ENCODE data around the gene PLAGL2. TPM values are rescaled to one million over a fixed set of nuclear protein-coding genes. Genes with fewer than 3 reads are reported as not detected.

The PLAGL2 gene
- total RNA-seq, 1 experiment from 2014 or later: 96.1 TPM

DNA sequence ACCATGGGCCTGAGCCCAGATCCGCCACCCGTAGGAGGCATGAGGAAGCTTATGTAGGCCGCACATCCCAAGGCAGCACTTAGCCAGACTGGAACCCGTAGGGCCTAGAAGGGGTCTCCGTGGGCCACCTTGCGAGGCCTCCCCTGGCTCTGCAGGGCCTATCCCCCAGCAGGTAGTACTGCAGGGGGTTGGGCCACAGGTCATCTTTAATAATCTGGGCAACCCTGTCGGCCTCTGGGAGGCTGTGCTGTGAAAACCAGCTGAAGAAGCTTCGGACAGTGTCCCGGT is 18.5 kb downstream of the PLAGL2 start:
- no peak for DNase-seq
- Mint-ChIP-seq H3K27me3 (ENCODE audit: insufficient read depth, unreplicated experiment) (no peaks in the 10 kb centered on the region), H3K4me1 (ENCODE audit: low read depth, unreplicated experiment) (no peaks in the 10 kb centered on the region), H3K36me3 (ENCODE audit: insufficient read depth, unreplicated experiment) (peaks cover 60% of the 10 kb centered on the region), H3K27ac (ENCODE audit: unreplicated experiment) (peak overlapping the region; percentile 12), H3K9me3 (ENCODE audit: unreplicated experiment) (no peaks in the 10 kb centered on the region), H3K4me3 (ENCODE audit: unreplicated experiment) (peak overlapping the region; percentile 10)
- H3K36me3 ChIP-seq (ENCODE audit: control insufficient read depth, insufficient read depth, low read length): 0 out of 2 replicates have a peak, but pooled peaks cover 5% of the 10 kb centered on the region
- peaks cover 4% of the 10 kb centered on the region; the same call in 1 of the 2 replicates for H3K4me1 ChIP-seq
- no peaks in the 10 kb centered on the region for H3K27me3 ChIP-seq (replicated peaks; ENCODE audit: control insufficient read depth, insufficient read depth, low read length)
- no peaks in the 10 kb centered on the region for H3K9me3 ChIP-seq
- BruUV-seq (replicated peaks): no TSS peak
- H3K4me3 ChIP-seq (ENCODE audit: low read depth, low read length): no peak overlapping the region
- CTCF ChIA-PET: interaction anchor here (0.5 kb wide), 1 partner anchor 98 kb away, joined by 3 read pairs; no protein-coding TSS in a partner anchor
- TF ChIP-seq, protein P1, sequence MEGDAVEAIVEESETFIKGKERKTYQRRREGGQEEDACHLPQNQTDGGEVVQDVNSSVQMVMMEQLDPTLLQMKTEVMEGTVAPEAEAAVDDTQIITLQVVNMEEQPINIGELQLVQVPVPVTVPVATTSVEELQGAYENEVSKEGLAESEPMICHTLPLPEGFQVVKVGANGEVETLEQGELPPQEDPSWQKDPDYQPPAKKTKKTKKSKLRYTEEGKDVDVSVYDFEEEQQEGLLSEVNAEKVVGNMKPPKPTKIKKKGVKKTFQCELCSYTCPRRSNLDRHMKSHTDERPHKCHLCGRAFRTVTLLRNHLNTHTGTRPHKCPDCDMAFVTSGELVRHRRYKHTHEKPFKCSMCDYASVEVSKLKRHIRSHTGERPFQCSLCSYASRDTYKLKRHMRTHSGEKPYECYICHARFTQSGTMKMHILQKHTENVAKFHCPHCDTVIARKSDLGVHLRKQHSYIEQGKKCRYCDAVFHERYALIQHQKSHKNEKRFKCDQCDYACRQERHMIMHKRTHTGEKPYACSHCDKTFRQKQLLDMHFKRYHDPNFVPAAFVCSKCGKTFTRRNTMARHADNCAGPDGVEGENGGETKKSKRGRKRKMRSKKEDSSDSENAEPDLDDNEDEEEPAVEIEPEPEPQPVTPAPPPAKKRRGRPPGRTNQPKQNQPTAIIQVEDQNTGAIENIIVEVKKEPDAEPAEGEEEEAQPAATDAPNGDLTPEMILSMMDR (IDR thresholded peaks at IDR 0.05; ENCODE audit: insufficient read depth in 1 of 2, low read depth in 1 of 2, low read length in 1 of 2, severe bottlenecking in 1 of 2, unreplicated experiment in 1 of 2): no peak
- intact Hi-C loops (cut with micrococcal nuclease; ENCODE audit: unreplicated experiment): no loop called here
- POLR2A ChIA-PET: no interaction called here

DNA sequence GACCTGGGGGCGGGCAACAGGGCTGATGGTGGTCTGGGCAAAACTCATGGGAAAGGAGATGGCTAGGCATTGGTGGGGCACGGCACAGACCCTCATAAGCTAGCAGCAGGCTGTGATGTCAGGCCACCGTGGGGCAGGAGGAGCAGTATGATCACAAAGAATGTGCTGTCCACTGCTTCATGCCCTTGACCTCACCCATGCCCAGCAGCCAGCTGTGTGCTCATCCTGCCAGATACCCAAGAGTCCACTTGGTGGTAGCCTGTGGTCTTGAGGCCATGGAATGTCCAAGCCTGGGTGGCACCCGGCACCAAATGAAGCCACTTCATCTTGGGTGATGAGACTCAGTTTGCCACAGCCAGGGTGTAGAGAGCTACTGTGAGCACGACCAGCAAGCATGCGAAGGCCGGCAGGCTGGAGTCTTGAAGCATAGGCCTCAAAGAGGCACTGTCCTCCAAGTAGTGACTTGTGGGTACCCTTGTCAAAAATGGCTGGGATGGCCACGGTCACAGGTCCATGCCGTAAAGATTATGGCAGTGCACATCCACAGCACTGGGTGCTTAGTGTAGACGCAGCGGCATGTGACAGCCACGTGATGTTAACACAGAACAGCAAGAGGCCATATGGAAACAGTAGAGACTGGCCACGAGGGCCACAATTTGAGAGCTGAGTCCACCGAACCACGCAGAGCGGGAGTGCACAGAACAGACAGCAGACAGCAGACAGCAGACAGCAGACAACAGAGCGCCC is 19.0 kb downstream of the PLAGL2 start:
- ChIA-PET CTCF (no interaction called here), POLR2A (no interaction called here)
- Mint-ChIP-seq H3K4me3 (ENCODE audit: unreplicated experiment) (peak overlapping the region; percentile 10), H3K27ac (ENCODE audit: unreplicated experiment) (peak overlapping the region; percentile 12), H3K4me1 (ENCODE audit: low read depth, unreplicated experiment) (no peaks in the 10 kb centered on the region), H3K9me3 (ENCODE audit: unreplicated experiment) (no peaks in the 10 kb centered on the region), H3K36me3 (ENCODE audit: insufficient read depth, unreplicated experiment) (peaks cover 55% of the 10 kb centered on the region), H3K27me3 (ENCODE audit: insufficient read depth, unreplicated experiment) (no peaks in the 10 kb centered on the region)
- TF ChIP-seq, protein P1 (IDR thresholded peaks at IDR 0.05; ENCODE audit: insufficient read depth in 1 of 2, low read depth in 1 of 2, low read length in 1 of 2, severe bottlenecking in 1 of 2, unreplicated experiment in 1 of 2): no peak
- H3K9me3 ChIP-seq: no peaks in the 10 kb centered on the region
- intact Hi-C loops (cut with micrococcal nuclease; ENCODE audit: unreplicated experiment): no loop called here
- H3K27me3 ChIP-seq (replicated peaks; ENCODE audit: control insufficient read depth, insufficient read depth, low read length): no peaks in the 10 kb centered on the region
- no TSS peak for BruUV-seq (replicated peaks)
- no peak for DNase-seq
- 0 out of 2 replicates have a peak, but pooled peaks cover 3% of the 10 kb centered on the region for H3K36me3 ChIP-seq (ENCODE audit: control insufficient read depth, insufficient read depth, low read length)
- no peak overlapping the region for H3K4me3 ChIP-seq (ENCODE audit: low read depth, low read length)
- H3K4me1 ChIP-seq: peaks cover 4% of the 10 kb centered on the region; the same call in 1 of the 2 replicates

DNA sequence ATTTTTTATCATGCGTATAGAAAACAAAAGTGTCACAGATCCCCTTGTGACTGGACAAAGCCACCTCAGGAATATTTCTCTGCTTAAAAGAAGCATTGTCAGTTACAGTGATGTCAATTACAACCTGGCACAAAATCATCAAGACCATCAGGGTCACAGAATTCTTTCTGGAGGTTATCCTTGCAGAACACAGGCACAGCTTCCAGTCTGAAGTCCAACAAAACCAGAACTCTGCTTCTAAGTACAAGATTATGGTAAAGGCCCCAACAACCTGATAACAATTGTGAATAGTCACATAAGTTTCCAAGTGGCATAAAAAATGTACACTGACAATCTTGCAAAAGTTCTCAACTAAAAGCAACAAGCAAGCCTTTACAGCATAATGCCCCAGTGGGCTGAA is 21.0 kb downstream of the PLAGL2 start:
- Mint-ChIP-seq H3K4me3 (ENCODE audit: unreplicated experiment) (no peak overlapping the region), H3K27ac (ENCODE audit: unreplicated experiment) (no peak overlapping the region), H3K36me3 (ENCODE audit: insufficient read depth, unreplicated experiment) (peaks cover 34% of the 10 kb centered on the region), H3K4me1 (ENCODE audit: low read depth, unreplicated experiment) (no peaks in the 10 kb centered on the region), H3K27me3 (ENCODE audit: insufficient read depth, unreplicated experiment) (no peaks in the 10 kb centered on the region), H3K9me3 (ENCODE audit: unreplicated experiment) (no peaks in the 10 kb centered on the region)
- no peaks in the 10 kb centered on the region for H3K9me3 ChIP-seq
- no TSS peak for BruUV-seq (replicated peaks)
- CTCF ChIA-PET: no interaction called here
- TF ChIP-seq, protein P1 (IDR thresholded peaks at IDR 0.05; ENCODE audit: insufficient read depth in 1 of 2, low read depth in 1 of 2, low read length in 1 of 2, severe bottlenecking in 1 of 2, unreplicated experiment in 1 of 2): no peak
- DNase-seq: no peak
- POLR2A ChIA-PET: no interaction called here
- H3K27me3 ChIP-seq (replicated peaks; ENCODE audit: control insufficient read depth, insufficient read depth, low read length): no peaks in the 10 kb centered on the region
- peaks cover 16% of the 10 kb centered on the region for H3K4me1 ChIP-seq
- intact Hi-C loops (cut with micrococcal nuclease; ENCODE audit: unreplicated experiment): no loop called here
- no peak overlapping the region for H3K4me3 ChIP-seq (ENCODE audit: low read depth, low read length)
- H3K36me3 ChIP-seq (ENCODE audit: control insufficient read depth, insufficient read depth, low read length): 0 out of 2 replicates have a peak, but pooled peaks cover 2% of the 10 kb centered on the region
